IMR-90 (cell line): ENCODE data around the gene SLC22A25. TPM values are rescaled to one million over a fixed set of nuclear protein-coding genes. Genes with fewer than 3 reads are reported as not detected.

ENCODE experiments used
- ATAC-seq: fragments of 200-7000 bp; cut with Tn5 transposase; 2 replicates; pipeline ENCODE4 v1.9.1; 2020; ENCODE audit warnings: low read depth, mild to moderate bottlenecking, moderate library complexity
- BruUV-seq: library from RNA; stranded (reverse); fragments of 400-500 nt; replicated peaks from 2 replicates; lab custom pipeline; 2021; lab: Mats Ljungman, UMichigan
- CTCF ChIA-PET: fragments of 300-600 bp; formaldehyde crosslinking; extraction: SDS; loops from one replicate; lab custom pipeline; 2021; ENCODE audit warnings: antibody characterized with exemption; lab: Yijun Ruan, JAX
- POLR2A ChIA-PET: fragments of 300-600 bp; sonication (Branson Sonifier 250); formaldehyde crosslinking; loops from one replicate; lab custom pipeline; 2022; ENCODE audit warnings: antibody characterized with exemption; ENCODE audit not compliant: unreplicated experiment; lab: Charles Lee
- DNase-seq: peaks from one replicate; pipeline ENCODE4 v3.0.0; 2013
- H2AFZ ChIP-seq: replicated peaks from 2 replicates; pipeline ENCODE3; 2013; ENCODE audit warnings: low read length, mild to moderate bottlenecking; ENCODE audit not compliant: poor library complexity
- H2AK5ac ChIP-seq: 2 replicates; pipeline ENCODE4 v1.6.1; 2013; ENCODE audit warnings: low read depth, low read length, inconsistent platforms
- H2AK9ac ChIP-seq: replicated peaks from 2 replicates; pipeline ENCODE3; 2013; ENCODE audit warnings: mild to moderate bottlenecking, low read depth, low read length, moderate library complexity; ENCODE audit not compliant: poor library complexity
- H2BK120ac ChIP-seq: 2 replicates; pipeline ENCODE4 v1.6.1; 2013; ENCODE audit warnings: low read depth, low read length, inconsistent platforms
- H2BK15ac ChIP-seq: 3 replicates; pipeline ENCODE4 v1.6.1; 2013; ENCODE audit warnings: low read depth, low read length, inconsistent platforms
- H2BK20ac ChIP-seq: 2 replicates; pipeline ENCODE4 v1.6.1; 2013; ENCODE audit warnings: low read depth, mild to moderate bottlenecking, inconsistent platforms, low read length, moderate library complexity
- H2BK5ac ChIP-seq: 2 replicates; pipeline ENCODE4 v1.6.1; 2013; ENCODE audit warnings: mild to moderate bottlenecking, low read depth, low read length, inconsistent platforms; ENCODE audit not compliant: poor library complexity, severe bottlenecking
- H3K14ac ChIP-seq: replicated peaks from 2 replicates; pipeline ENCODE4 v1.6.1; 2013; ENCODE audit warnings: low read depth, low read length, inconsistent platforms
- H3K18ac ChIP-seq: 2 replicates; pipeline ENCODE4 v1.6.1; 2013; ENCODE audit warnings: low read depth, low read length, control low read depth
- H3K23ac ChIP-seq: 2 replicates; pipeline ENCODE4 v1.6.1; 2013; ENCODE audit warnings: low read depth, low read length, inconsistent platforms
- H3K27ac ChIP-seq: 2 replicates; pipeline ENCODE4 v1.5.1; 2013; ENCODE audit warnings: mild to moderate bottlenecking, control low read depth, low read length; ENCODE audit not compliant: insufficient read depth
- H3K27me3 ChIP-seq: 2 replicates; pipeline ENCODE4 v1.6.1; 2013; ENCODE audit warnings: low read length; ENCODE audit not compliant: control insufficient read depth, insufficient read depth
- H3K36me3 ChIP-seq: 2 replicates; pipeline ENCODE4 v1.6.1; 2013; ENCODE audit warnings: low read length, mixed read lengths; ENCODE audit not compliant: control insufficient read depth, insufficient read depth
- H3K4ac ChIP-seq: 2 replicates; pipeline ENCODE4 v1.6.1; 2013; ENCODE audit warnings: low read depth, low read length, inconsistent platforms
- H3K4me1 ChIP-seq: 2 replicates; pipeline ENCODE4 v1.6.1; 2013; ENCODE audit warnings: low read length, mixed read lengths; ENCODE audit not compliant: control insufficient read depth, insufficient read depth
- H3K4me2 ChIP-seq: 2 replicates; pipeline ENCODE4 v1.6.1; 2013; ENCODE audit warnings: low read depth, mild to moderate bottlenecking, control low read depth, low read length, moderate library complexity
- H3K4me3 ChIP-seq: 2 replicates; pipeline ENCODE4 v1.5.1; 2013; ENCODE audit warnings: low read depth, mild to moderate bottlenecking, control low read depth, low read length, moderate library complexity; ENCODE audit not compliant: insufficient read depth
- H3K56ac ChIP-seq: 2 replicates; pipeline ENCODE4 v1.6.1; 2013; ENCODE audit warnings: low read length, inconsistent platforms; ENCODE audit not compliant: insufficient read depth; ENCODE audit errors: extremely low read depth
- H3K79me1 ChIP-seq, 2 experiments: 2 replicates each; pipeline ENCODE4 v1.6.1; 2013; ENCODE audit warnings: low read length in 2 of 2, inconsistent platforms in 1 of 2, low read depth in 1 of 2
- H3K9ac ChIP-seq: 2 replicates; pipeline ENCODE4 v1.6.1; 2013; ENCODE audit warnings: low read depth, low read length, control low read depth
- H3K9me1 ChIP-seq: 2 replicates; pipeline ENCODE4 v1.6.1; 2013; ENCODE audit warnings: low read length, inconsistent platforms; ENCODE audit not compliant: insufficient read depth
- H3K9me3 ChIP-seq: 2 replicates; pipeline ENCODE4 v1.6.1; 2013; ENCODE audit warnings: low read length; ENCODE audit not compliant: control insufficient read depth, insufficient read depth
- H4K20me1 ChIP-seq: 2 replicates; pipeline ENCODE4 v1.6.1; 2013; ENCODE audit warnings: low read length, inconsistent platforms; ENCODE audit not compliant: insufficient read depth
- H4K5ac ChIP-seq: 2 replicates; pipeline ENCODE4 v1.6.1; 2013; ENCODE audit warnings: mild to moderate bottlenecking, low read depth, low read length, control low read depth
- H4K8ac ChIP-seq, 2 experiments: 2 replicates each; pipeline ENCODE4 v1.6.1; 2013; ENCODE audit warnings: low read depth in 2 of 2, low read length in 2 of 2, control low read depth in 1 of 2, inconsistent platforms in 1 of 2
- H4K91ac ChIP-seq: 2 replicates; pipeline ENCODE4 v1.6.1; 2013; ENCODE audit warnings: low read depth, low read length, inconsistent platforms; ENCODE audit not compliant: insufficient read depth
- BHLHE40 ChIP-seq: fragments of 150-350 bp; IDR thresholded peaks from 2 replicates; pipeline ENCODE4 v1.6.1; 2016; ENCODE audit warnings: mild to moderate bottlenecking, low read depth, low read length
- CEBPB ChIP-seq: IDR thresholded peaks from 2 replicates; pipeline ENCODE4 v1.6.1; 2012; ENCODE audit warnings: low read depth, low read length, improper control_type of control experiment
- CHD1 ChIP-seq: IDR thresholded peaks from 2 replicates; pipeline ENCODE4 v1.6.1; 2012; ENCODE audit warnings: low read depth, low read length, improper control_type of control experiment
- MAFK ChIP-seq: IDR thresholded peaks from 2 replicates; pipeline ENCODE4 v1.6.1; 2012; ENCODE audit warnings: low read depth, low read length, improper control_type of control experiment
- MAZ ChIP-seq: IDR thresholded peaks from 2 replicates; pipeline ENCODE4 v1.6.1; 2012; ENCODE audit warnings: low read depth, mild to moderate bottlenecking, low read length, improper control_type of control experiment, moderate library complexity, borderline replicate concordance
- MXI1 ChIP-seq: IDR thresholded peaks from 2 replicates; pipeline ENCODE4 v1.6.1; 2012; ENCODE audit warnings: low read depth, mild to moderate bottlenecking, low read length, moderate library complexity, borderline replicate concordance
- NFE2L2 ChIP-seq: fragments of 150-350 bp; IDR thresholded peaks from 2 replicates; pipeline ENCODE4 v1.6.1; 2016; ENCODE audit warnings: low read depth, mild to moderate bottlenecking, low read length
- POLR2A ChIP-seq: IDR thresholded peaks from 2 replicates; pipeline ENCODE4 v1.6.1; 2012; ENCODE audit warnings: mild to moderate bottlenecking, low read depth, low read length
- RAD21 ChIP-seq: IDR thresholded peaks from 2 replicates; pipeline ENCODE4 v1.6.1; 2012; ENCODE audit warnings: low read length, improper control_type of control experiment
- RCOR1 ChIP-seq: IDR thresholded peaks from 2 replicates; pipeline ENCODE4 v1.6.1; 2012; ENCODE audit warnings: mild to moderate bottlenecking, low read length, improper control_type of control experiment; ENCODE audit not compliant: insufficient replicate concordance
- RFX5 ChIP-seq: IDR thresholded peaks from 2 replicates; pipeline ENCODE4 v1.8.0; 2012; ENCODE audit warnings: low read depth, mild to moderate bottlenecking, low read length, moderate library complexity
- SMC3 ChIP-seq: fragments of 150-350 bp; IDR thresholded peaks from 2 replicates; pipeline ENCODE4 v1.6.1; 2016; ENCODE audit warnings: low read depth, mild to moderate bottlenecking, antibody characterized with exemption, low read length, moderate library complexity
- WGBS, 2 experiments: methylation state at CpG; one replicate each; pipeline versions ENCODE4 v1.1.5 to v1.1.7; 2013; ENCODE audit warnings: missing lambda C conversion rate in 2 of 2; ENCODE audit not compliant: insufficient read length in 1 of 2; ENCODE audit errors: extremely low coverage in 2 of 2; 5-methylcytosine and 5-hydroxymethylcytosine counted together
- dilution Hi-C: fragments of 300-500 bp; cut with HindIII; formaldehyde crosslinking; loops from one replicate; pipeline ENCODE4 v1.14.3; 2018; ENCODE audit warnings: low sequenced_read_pairs; ENCODE audit not compliant: unreplicated experiment
- in situ Hi-C: fragments of 300-500 bp; cut with MboI; formaldehyde crosslinking; loops from 3 replicates; pipeline ENCODE4 v1.14.3; 2019; ENCODE audit warnings: low sequenced_read_pairs, inconsistent platforms, mixed read lengths
- intact Hi-C: fragments of 100-400 bp; cut with micrococcal nuclease; formaldehyde crosslinking; loops from 2 replicates; pipeline ENCODE4 v1.10.0; 2022
- polyA plus RNA-seq, 3 experiments: library from polyadenylated mRNA; depleted of rRNA; stranded (reverse); fragments of >200 nt; gene quantifications; 2 replicates each; pipeline ENCODE4 v1.2.3, GENCODE V29; 2012; ENCODE audit warnings: low replicate concordance in 1 of 3
- total RNA-seq: library from RNA; depleted of rRNA; stranded (reverse); fragments of >200 nt; gene quantifications from 2 replicates; pipeline ENCODE4 v1.2.3, GENCODE V29; 2012
- TF ChIP-seq, protein P1 (sequence below): fragments of 150-350 bp; IDR thresholded peaks from 2 replicates; pipeline ENCODE4 v1.6.1; 2017; ENCODE audit warnings: mild to moderate bottlenecking, antibody characterized with exemption, low read length, low read depth
- TF ChIP-seq, protein P2 (sequence below): conservative IDR thresholded peaks from 2 replicates; pipeline ENCODE4 v1.5.1; 2012; ENCODE audit warnings: mild to moderate bottlenecking, low read depth, low read length, improper control_type of control experiment

Gene SLC22A25
- total and polyA plus RNA-seq, 2 of the 4 experiments (the other 2 are of a cell fraction) = not detected

DNA sequence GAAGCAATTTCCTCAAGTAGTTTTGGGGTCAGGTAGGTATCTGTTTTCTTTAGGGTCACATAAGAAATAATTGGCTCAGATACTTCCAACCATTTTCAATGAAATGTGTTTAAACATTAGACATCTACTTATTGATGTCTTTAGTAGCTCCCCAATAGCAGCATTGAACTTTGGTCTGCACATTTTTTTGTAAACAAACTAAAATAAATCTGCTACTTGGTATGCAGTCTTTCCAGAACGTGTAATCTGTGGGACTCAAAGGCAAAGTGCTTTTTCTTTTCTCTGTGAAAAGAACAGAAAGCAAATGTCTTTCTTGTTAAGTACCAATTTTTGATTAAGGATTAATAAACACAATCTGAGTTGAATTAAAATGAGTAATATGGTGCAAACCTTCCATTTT is 13.6 kb downstream of the SLC22A25 start:
- H3K56ac ChIP-seq = no peak overlapping the region
- no peak for DNase-seq
- no peak overlapping the region for H2BK15ac ChIP-seq
- H2AFZ ChIP-seq = no peak overlapping the region
- H3K4me1 ChIP-seq = no peaks in the 10 kb centered on the region
- no peak overlapping the region for H3K27ac ChIP-seq
- no peak overlapping the region for H3K9ac ChIP-seq
- H3K79me1 ChIP-seq = no peaks in the 10 kb centered on the region
- H3K36me3 ChIP-seq = no peaks in the 10 kb centered on the region
- H4K20me1 ChIP-seq = no peaks in the 10 kb centered on the region
- POLR2A ChIA-PET = no interaction called here
- H3K9me3 ChIP-seq = no peaks in the 10 kb centered on the region
- H3K27me3 ChIP-seq = no peaks in the 10 kb centered on the region
- no peak overlapping the region for H2BK5ac ChIP-seq
- H3K4me2 ChIP-seq = no peak overlapping the region
- intact Hi-C loops (no loop called here), dilution Hi-C loops (no loop called here), in situ Hi-C loops (no loop called here)
- H2AK9ac ChIP-seq = no peak overlapping the region
- no peak overlapping the region for H3K4me3 ChIP-seq
- H4K91ac ChIP-seq = no peak overlapping the region
- H2BK20ac ChIP-seq = no peak overlapping the region
- H3K9me1 ChIP-seq = no peaks in the 10 kb centered on the region
- CTCF ChIA-PET = no interaction called here
- H3K4ac ChIP-seq = no peak overlapping the region
- no peak for ATAC-seq
- H2AK5ac ChIP-seq = no peak overlapping the region
- H3K18ac ChIP-seq = no peak overlapping the region
- BruUV-seq = no TSS peak
- H4K8ac ChIP-seq = no peak overlapping the region
- no peak overlapping the region for H2BK120ac ChIP-seq
- no peak overlapping the region for H4K5ac ChIP-seq
- TF ChIP-seq SMC3 = no peak
- TF ChIP-seq MXI1 = no peak
- no peak for TF ChIP-seq MAZ
- TF ChIP-seq RAD21 = no peak
- TF ChIP-seq, protein P1, sequence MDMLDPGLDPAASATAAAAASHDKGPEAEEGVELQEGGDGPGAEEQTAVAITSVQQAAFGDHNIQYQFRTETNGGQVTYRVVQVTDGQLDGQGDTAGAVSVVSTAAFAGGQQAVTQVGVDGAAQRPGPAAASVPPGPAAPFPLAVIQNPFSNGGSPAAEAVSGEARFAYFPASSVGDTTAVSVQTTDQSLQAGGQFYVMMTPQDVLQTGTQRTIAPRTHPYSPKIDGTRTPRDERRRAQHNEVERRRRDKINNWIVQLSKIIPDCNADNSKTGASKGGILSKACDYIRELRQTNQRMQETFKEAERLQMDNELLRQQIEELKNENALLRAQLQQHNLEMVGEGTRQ = no peak
- no peak for TF ChIP-seq CEBPB
- TF ChIP-seq NFE2L2 = no peak
- TF ChIP-seq RCOR1 = no peak
- TF ChIP-seq MAFK = no peak
- no peak for TF ChIP-seq CHD1
- TF ChIP-seq RFX5 = no peak
- TF ChIP-seq POLR2A = no peak
- TF ChIP-seq, protein P2, sequence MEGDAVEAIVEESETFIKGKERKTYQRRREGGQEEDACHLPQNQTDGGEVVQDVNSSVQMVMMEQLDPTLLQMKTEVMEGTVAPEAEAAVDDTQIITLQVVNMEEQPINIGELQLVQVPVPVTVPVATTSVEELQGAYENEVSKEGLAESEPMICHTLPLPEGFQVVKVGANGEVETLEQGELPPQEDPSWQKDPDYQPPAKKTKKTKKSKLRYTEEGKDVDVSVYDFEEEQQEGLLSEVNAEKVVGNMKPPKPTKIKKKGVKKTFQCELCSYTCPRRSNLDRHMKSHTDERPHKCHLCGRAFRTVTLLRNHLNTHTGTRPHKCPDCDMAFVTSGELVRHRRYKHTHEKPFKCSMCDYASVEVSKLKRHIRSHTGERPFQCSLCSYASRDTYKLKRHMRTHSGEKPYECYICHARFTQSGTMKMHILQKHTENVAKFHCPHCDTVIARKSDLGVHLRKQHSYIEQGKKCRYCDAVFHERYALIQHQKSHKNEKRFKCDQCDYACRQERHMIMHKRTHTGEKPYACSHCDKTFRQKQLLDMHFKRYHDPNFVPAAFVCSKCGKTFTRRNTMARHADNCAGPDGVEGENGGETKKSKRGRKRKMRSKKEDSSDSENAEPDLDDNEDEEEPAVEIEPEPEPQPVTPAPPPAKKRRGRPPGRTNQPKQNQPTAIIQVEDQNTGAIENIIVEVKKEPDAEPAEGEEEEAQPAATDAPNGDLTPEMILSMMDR = no peak
- no peak for TF ChIP-seq BHLHE40
- H3K23ac ChIP-seq = no peak overlapping the region
- H3K14ac ChIP-seq = no peak overlapping the region
- WGBS, 2 experiments = no CpG with 5 or more reads among the region's 1 CpG
